HEK293T (cell line): ENCODE results near the gene ING5.

ENCODE experiments used
- CTCF ChIA-PET: fragments of 350-600 bp; formaldehyde crosslinking; extraction: SDS; loops from one replicate; lab custom pipeline; 2021; ENCODE audit warnings: antibody characterized with exemption, inconsistent platforms; lab: Yijun Ruan, JAX
- POLR2A ChIA-PET: fragments of 350-600 bp; formaldehyde crosslinking; extraction: SDS; loops from one replicate; lab custom pipeline; 2020; ENCODE audit warnings: antibody characterized with exemption, inconsistent platforms; lab: Yijun Ruan, JAX
- DNase-seq: peaks from one replicate; pipeline ENCODE4 v3.0.0; 2012; ENCODE audit warnings: mixed read lengths; ENCODE audit errors: extremely low spot score
- ARNT ChIP-seq: fragments of 450-650 bp; IDR thresholded peaks from 2 replicates; pipeline ENCODE4 v1.6.1; 2017; ENCODE audit warnings: mild to moderate bottlenecking
- BHLHE40 ChIP-seq: fragments of 450-650 bp; IDR thresholded peaks from 2 replicates; pipeline ENCODE4 v1.6.1; 2016; ENCODE audit warnings: mild to moderate bottlenecking, moderate library complexity, borderline replicate concordance
- CTBP1 ChIP-seq: fragments of 450-650 bp; IDR thresholded peaks from 2 replicates; pipeline ENCODE4 v1.6.1; 2016; ENCODE audit warnings: borderline replicate concordance
- ELF4 ChIP-seq: fragments of 450-650 bp; IDR thresholded peaks from 2 replicates; pipeline ENCODE4 v1.6.1; 2017; ENCODE audit warnings: antibody characterized with exemption
- FOXA1 ChIP-seq: fragments of 450-650 bp; IDR thresholded peaks from 2 replicates; pipeline ENCODE4 v1.6.1; 2016; ENCODE audit warnings: mild to moderate bottlenecking
- FOXK2 ChIP-seq: fragments of 450-650 bp; IDR thresholded peaks from 2 replicates; pipeline ENCODE4 v1.6.1; 2016; ENCODE audit warnings: mild to moderate bottlenecking
- FOXM1 ChIP-seq: fragments of 450-650 bp; IDR thresholded peaks from 2 replicates; pipeline ENCODE4 v1.6.1; 2017; ENCODE audit warnings: mild to moderate bottlenecking, borderline replicate concordance
- HDGF ChIP-seq: fragments of 450-650 bp; IDR thresholded peaks from 2 replicates; pipeline ENCODE4 v1.6.1; 2017; ENCODE audit warnings: antibody characterized with exemption, borderline replicate concordance
- L3MBTL2 ChIP-seq: fragments of 450-650 bp; conservative IDR thresholded peaks from 2 replicates; pipeline ENCODE4 v1.6.1; 2016; ENCODE audit warnings: mild to moderate bottlenecking
- LEF1 ChIP-seq: fragments of 450-650 bp; IDR thresholded peaks from 2 replicates; pipeline ENCODE4 v1.6.1; 2017; ENCODE audit warnings: mild to moderate bottlenecking, borderline replicate concordance
- NFRKB ChIP-seq: fragments of 450-650 bp; IDR thresholded peaks from 2 replicates; pipeline ENCODE4 v1.6.1; 2016; ENCODE audit warnings: mild to moderate bottlenecking, moderate library complexity
- PKNOX1 ChIP-seq: fragments of 450-650 bp; IDR thresholded peaks from 2 replicates; pipeline ENCODE4 v1.6.1; 2016
- SP1 ChIP-seq: fragments of 450-650 bp; IDR thresholded peaks from 2 replicates; pipeline ENCODE4 v1.6.1; 2017
- SUZ12 ChIP-seq: fragments of 450-650 bp; IDR thresholded peaks from 2 replicates; pipeline ENCODE4 v1.6.1; 2016; ENCODE audit warnings: mild to moderate bottlenecking
- TARDBP ChIP-seq: fragments of 450-650 bp; IDR thresholded peaks from 2 replicates; pipeline ENCODE4 v1.6.1; 2016
- ZNF384 ChIP-seq: fragments of 450-650 bp; IDR thresholded peaks from 2 replicates; pipeline ENCODE4 v1.6.1; 2016

ING5 gene

GRCh38 chr2:241767464-241768250 lies 65.8 kb downstream of the ING5 start:
- POLR2A ChIA-PET: no interaction called here
- no peak for TF ChIP-seq PKNOX1
- no peak for TF ChIP-seq L3MBTL2
- no peak for TF ChIP-seq NFRKB
- no peak for TF ChIP-seq LEF1
- no peak for TF ChIP-seq CTBP1
- no peak for TF ChIP-seq FOXM1
- no peak for TF ChIP-seq ZNF384
- TF ChIP-seq SP1: no peak
- TF ChIP-seq TARDBP: no peak
- TF ChIP-seq BHLHE40: no peak
- no peak for TF ChIP-seq ARNT
- TF ChIP-seq HDGF: no peak
- no peak for TF ChIP-seq SUZ12
- TF ChIP-seq ELF4: no peak
- TF ChIP-seq FOXA1: no peak
- TF ChIP-seq FOXK2: no peak

GRCh38 chr2:241768251-241768711 lies 66.4 kb downstream of the ING5 start:
- ChIA-PET POLR2A (no interaction called here), CTCF (no interaction called here)
- TF ChIP-seq FOXK2 (no peak), L3MBTL2 (no peak), ZNF384 (no peak), PKNOX1 (no peak), BHLHE40 (no peak), ELF4 (no peak), ARNT (no peak), HDGF (no peak), FOXM1 (no peak), LEF1 (no peak), SUZ12 (no peak), CTBP1 (no peak), FOXA1 (no peak), TARDBP (no peak), NFRKB (no peak), SP1 (no peak)

More at GRCh38 chr2:241767464-241768250, 65.8 kb downstream of the ING5 start:
- CTCF ChIA-PET: no interaction called here
- no peak for DNase-seq

GRCh38 chr2:241768850-241769249 lies 67.0 kb downstream of the ING5 start:
- TF ChIP-seq ARNT (no peak), BHLHE40 (no peak), FOXA1 (no peak), TARDBP (no peak), NFRKB (no peak), SP1 (no peak), LEF1 (no peak), SUZ12 (no peak), CTBP1 (no peak), L3MBTL2 (no peak), ELF4 (no peak), PKNOX1 (no peak), ZNF384 (no peak), HDGF (no peak), FOXM1 (no peak), FOXK2 (no peak)
- POLR2A ChIA-PET: no interaction called here
- no peak for DNase-seq
- CTCF ChIA-PET: no interaction called here

More at GRCh38 chr2:241768251-241768711, 66.4 kb downstream of the ING5 start:
- no peak for DNase-seq

- POLR2A ChIA-PET: no interaction called here
- CTCF ChIA-PET: no interaction called here
- TF ChIP-seq TARDBP: no peak
- no peak for TF ChIP-seq FOXM1
- TF ChIP-seq PKNOX1: no peak
- no peak for TF ChIP-seq LEF1
- TF ChIP-seq ARNT: no peak
- no peak for TF ChIP-seq FOXK2
- no peak for TF ChIP-seq ZNF384
- TF ChIP-seq L3MBTL2: no peak
- no peak for TF ChIP-seq SP1
- TF ChIP-seq HDGF: no peak
- no peak for TF ChIP-seq ELF4
- no peak for DNase-seq
Observed at GRCh38 chr2:241769819-241770184, 68.0 kb downstream of the ING5 start.

GRCh38 chr2:241770185-241770935 lies 68.5 kb downstream of the ING5 start:
- POLR2A ChIA-PET: no interaction called here
- CTCF ChIA-PET: no interaction called here
- TF ChIP-seq SUZ12 (no peak), ZNF384 (no peak)
- DNase-seq: no peak
